Endothelial cell (in vitro differentiated cells): ENCODE data around the gene PHACTR4. TPM values are rescaled to one million over a fixed set of nuclear protein-coding genes. Genes with fewer than 3 reads are reported as not detected.

Experiments used
- DNase-seq: peaks from one replicate; pipeline ENCODE4 v3.0.0; 2021; ENCODE audit warnings: low spot score
- H3K27ac Mint-ChIP-seq: one replicate; pipeline ENCODE4 v1.8.0; 2021; ENCODE audit warnings: mixed read lengths, inconsistent platforms; ENCODE audit not compliant: unreplicated experiment
- H3K27me3 Mint-ChIP-seq: one replicate; pipeline ENCODE4 v1.8.0; 2021; ENCODE audit warnings: mild to moderate bottlenecking, moderate library complexity, mixed read lengths, inconsistent platforms; ENCODE audit not compliant: unreplicated experiment
- H3K36me3 Mint-ChIP-seq: one replicate; pipeline ENCODE4 v1.8.0; 2021; ENCODE audit warnings: mild to moderate bottlenecking, low read depth, mixed read lengths, inconsistent platforms; ENCODE audit not compliant: unreplicated experiment
- H3K4me1 Mint-ChIP-seq: one replicate; pipeline ENCODE4 v1.8.0; 2021; ENCODE audit warnings: mild to moderate bottlenecking, mixed read lengths, inconsistent platforms; ENCODE audit not compliant: unreplicated experiment
- H3K4me3 Mint-ChIP-seq: one replicate; pipeline ENCODE4 v1.8.0; 2021; ENCODE audit warnings: mild to moderate bottlenecking, mixed read lengths, inconsistent platforms; ENCODE audit not compliant: unreplicated experiment
- H3K9me3 Mint-ChIP-seq: one replicate; pipeline ENCODE4 v1.8.0; 2021; ENCODE audit warnings: mixed read lengths, inconsistent platforms; ENCODE audit not compliant: unreplicated experiment
- CTCF ChIP-seq: fragments of 200-600 bp; sonication (generic); IDR thresholded peaks from one replicate; pipeline ENCODE4 v1.5.0; 2021; ENCODE audit warnings: antibody characterized with exemption; ENCODE audit not compliant: unreplicated experiment
- total RNA-seq: library from RNA; stranded (reverse); fragmentation: NEBNext Ultra II Directional; extraction: Animal tissue kit (Norgen Biotek cat#: 25700); gene quantifications from one replicate; pipeline ENCODE4 v1.2.1, GENCODE V29; 2021; ENCODE audit not compliant: unreplicated experiment

PHACTR4 gene
- total RNA-seq, 1 donor from 2014 or later, result 56.6 TPM

- Mint-ChIP-seq H3K9me3 (no peaks in the 10 kb centered on the region), H3K27me3 (peaks cover 3% of the 10 kb centered on the region), H3K4me3 (no peak overlapping the region), H3K36me3 (peaks cover 3% of the 10 kb centered on the region), H3K4me1 (peaks cover 6% of the 10 kb centered on the region), H3K27ac (no peak overlapping the region)
- DNase-seq, result no peak
- TF ChIP-seq CTCF, result no peak
Observed at GRCh38 chr1:28437264-28437923, 67.9 kb downstream of the PHACTR4 start.

- DNase-seq, result peak; percentile 42
- no peak for TF ChIP-seq CTCF
- peaks cover 3% of the 10 kb centered on the region for H3K27me3 Mint-ChIP-seq
- H3K36me3 Mint-ChIP-seq, result peaks cover 3% of the 10 kb centered on the region
- H3K4me3 Mint-ChIP-seq, result no peak overlapping the region
- H3K9me3 Mint-ChIP-seq, result no peaks in the 10 kb centered on the region
- H3K4me1 Mint-ChIP-seq, result peaks cover 6% of the 10 kb centered on the region
- no peak overlapping the region for H3K27ac Mint-ChIP-seq
Observed at GRCh38 chr1:28437924-28438699, 68.6 kb downstream of the PHACTR4 start.

- no peak overlapping the region for H3K27ac Mint-ChIP-seq
- H3K4me3 Mint-ChIP-seq, result no peak overlapping the region
- TF ChIP-seq CTCF, result no peak
- H3K36me3 Mint-ChIP-seq, result peaks cover 8% of the 10 kb centered on the region
- DNase-seq, result no peak
- peaks cover 6% of the 10 kb centered on the region for H3K4me1 Mint-ChIP-seq
- H3K27me3 Mint-ChIP-seq, result peaks cover 3% of the 10 kb centered on the region
- H3K9me3 Mint-ChIP-seq, result no peaks in the 10 kb centered on the region
Observed at GRCh38 chr1:28439320-28439719, 69.8 kb downstream of the PHACTR4 start.

GRCh38 chr1:28441674-28442073, 72.1 kb downstream of the PHACTR4 start:
- Mint-ChIP-seq H3K27ac (no peak overlapping the region), H3K27me3 (peaks cover 5% of the 10 kb centered on the region), H3K4me3 (no peak overlapping the region), H3K4me1 (peaks cover 6% of the 10 kb centered on the region), H3K9me3 (no peaks in the 10 kb centered on the region), H3K36me3 (peaks cover 8% of the 10 kb centered on the region)
- DNase-seq, result no peak
- no peak for TF ChIP-seq CTCF

- Mint-ChIP-seq H3K27ac (peak overlapping the region; percentile 59), H3K4me1 (peaks cover 10% of the 10 kb centered on the region), H3K4me3 (peak overlapping the region; percentile 53), H3K36me3 (peaks cover 8% of the 10 kb centered on the region), H3K9me3 (no peaks in the 10 kb centered on the region), H3K27me3 (peaks cover 5% of the 10 kb centered on the region)
- no peak for TF ChIP-seq CTCF
- no peak for DNase-seq
Observed at GRCh38 chr1:28443550-28443949, 74.0 kb downstream of the PHACTR4 start.
